Urinary bladder (tissue), 4 donors: ENCODE results near the gene PPP4R2. TPM values are rescaled to one million over a fixed set of nuclear protein-coding genes. Genes with fewer than 3 reads are reported as not detected.
"Not testable (repeated sequence)": the region's sequence is repeated elsewhere in the genome, so short reads cannot be mapped to it uniquely, and the experiment has no call there.

ENCODE experiments used
- DNase-seq: peaks from one replicate; pipeline ENCODE4 v3.0.0-alpha.2; 2015; ENCODE audit errors: extremely low spot score
- H3K27ac ChIP-seq: one replicate; pipeline ENCODE4 v1.5.1; 2013; ENCODE audit warnings: low read depth, mild to moderate bottlenecking, moderate library complexity
- H3K36me3 ChIP-seq: one replicate; pipeline ENCODE4 v1.6.1; 2013; ENCODE audit warnings: mild to moderate bottlenecking, moderate library complexity; ENCODE audit not compliant: insufficient read depth
- H3K4me1 ChIP-seq: one replicate; pipeline ENCODE4 v1.6.1; 2013; ENCODE audit warnings: mild to moderate bottlenecking, moderate library complexity; ENCODE audit not compliant: insufficient read depth
- H3K4me3 ChIP-seq: one replicate; pipeline ENCODE4 v1.5.1; 2013; ENCODE audit warnings: low read depth, low read length
- WGBS: extraction: QIAGEN DNeasy Blood & Tissue Kit; methylation state at CpG from one replicate; pipeline ENCODE4 v1.1.7; 2013; 5-methylcytosine and 5-hydroxymethylcytosine counted together
- polyA plus RNA-seq: library from polyadenylated mRNA; stranded (reverse); fragments of 200-250 nt; gene quantifications from one replicate; pipeline ENCODE4 v1.2.3, GENCODE V29; 2013
- total RNA-seq: library from RNA; depleted of rRNA; stranded (reverse); fragments of >200 nt; gene quantifications from one replicate; pipeline ENCODE4 v1.2.3, GENCODE V29; 2014
- donor health status: healthy with polysubstance abuse.
- donor health status: healthy.

Gene PPP4R2
- total and polyA plus RNA-seq, 2 donors: 15.4 to 132 TPM

DNA sequence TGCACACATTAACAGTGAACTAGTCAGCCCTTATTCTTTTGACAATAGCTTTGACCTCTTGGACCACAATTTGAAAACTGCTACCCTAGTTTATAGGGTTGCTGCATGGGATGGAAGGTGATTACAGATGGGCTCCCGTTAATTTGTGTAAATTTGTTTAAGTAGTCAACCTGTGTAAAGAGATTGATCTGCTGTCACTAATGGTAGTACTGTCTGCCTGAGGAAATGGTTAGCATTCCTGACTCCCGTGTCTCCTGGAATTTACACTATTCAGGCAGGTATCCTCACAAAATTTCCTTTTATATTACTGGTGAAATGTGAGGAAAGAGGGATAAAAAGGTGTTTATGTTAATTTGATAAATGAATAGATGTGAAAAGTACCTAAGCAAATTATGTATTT lies 49.6 kb downstream of the PPP4R2 start:
- DNase-seq: no peak
- Histone ChIP-seq H3K4me3 (no peak overlapping the region), H3K27ac (no peak overlapping the region), H3K4me1 (no peaks in the 10 kb centered on the region), H3K36me3 (no peaks in the 10 kb centered on the region)
- 59% methylated on average over 2 of the region's 2 CpGs for WGBS

DNA sequence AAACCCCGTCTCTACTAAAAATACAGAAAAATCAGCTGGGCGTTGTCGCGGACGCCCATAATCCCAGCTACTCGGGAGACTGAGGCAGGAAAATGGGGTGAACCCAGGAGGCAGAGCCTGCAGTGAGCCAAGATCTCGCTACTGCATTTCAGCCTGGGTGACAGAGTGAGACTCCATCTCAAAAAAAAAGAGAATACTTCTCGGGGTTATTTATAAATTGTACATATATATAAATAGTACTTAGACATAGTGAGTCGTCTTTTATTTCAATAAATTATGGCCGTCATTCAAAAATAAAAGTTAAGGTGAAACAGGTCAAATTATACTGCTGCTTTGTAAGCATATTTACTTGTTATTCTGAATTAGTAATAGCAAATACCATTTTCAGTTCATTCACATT lies 52.7 kb downstream of the PPP4R2 start:
- WGBS: 89% methylated on average over 10 of the region's 10 CpGs
- Histone ChIP-seq H3K4me3 (no peak overlapping the region), H3K27ac (no peak overlapping the region), H3K4me1 (no peaks in the 10 kb centered on the region), H3K36me3 (no peaks in the 10 kb centered on the region)
- DNase-seq: no peak

DNA sequence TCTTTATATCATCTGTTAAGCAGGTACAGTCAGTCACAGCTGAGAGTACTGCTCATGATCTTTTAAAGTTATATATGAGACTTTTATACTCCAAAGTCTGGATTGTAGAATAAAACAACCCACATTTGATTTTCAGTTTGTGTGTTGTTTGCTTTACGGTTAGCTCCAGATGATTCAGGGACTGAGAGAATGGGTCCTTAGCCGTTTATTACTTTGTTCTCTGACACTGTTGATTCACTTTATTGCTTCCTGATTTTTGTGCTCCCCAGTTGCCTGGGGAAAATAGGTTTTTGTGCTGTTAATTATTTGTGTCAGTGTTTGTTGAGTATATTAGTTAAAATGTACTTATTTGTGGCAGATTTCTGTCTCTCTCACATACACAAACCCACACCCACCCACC lies 56.2 kb downstream of the PPP4R2 start:
- WGBS: 62% methylated on average over 2 of the region's 2 CpGs
- H3K4me3 ChIP-seq: no peak overlapping the region
- H3K4me1 ChIP-seq: no peaks in the 10 kb centered on the region
- H3K36me3 ChIP-seq: no peaks in the 10 kb centered on the region
- H3K27ac ChIP-seq: no peak overlapping the region
- no peak for DNase-seq

DNA sequence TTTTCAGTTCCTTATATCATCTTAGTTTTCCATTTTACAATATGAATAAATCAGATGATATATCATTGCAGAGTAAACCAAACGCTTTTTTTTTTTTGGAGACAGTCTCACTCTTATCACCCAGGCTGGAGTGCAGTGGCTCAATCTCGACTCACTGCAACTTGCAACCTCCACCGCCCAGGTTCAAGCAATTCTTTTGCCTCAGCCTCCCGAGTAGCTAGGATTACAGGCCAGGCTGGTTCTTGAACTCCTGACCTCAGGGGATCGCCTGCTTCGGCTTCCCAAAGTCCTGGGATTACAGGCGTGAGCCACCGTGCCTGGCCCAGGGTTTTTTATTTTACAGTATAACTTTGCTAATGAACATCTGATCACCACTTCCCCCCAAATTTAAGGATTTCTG lies 59.0 kb downstream of the PPP4R2 start:
- Histone ChIP-seq H3K4me3 (no peak overlapping the region), H3K4me1 (no peaks in the 10 kb centered on the region), H3K36me3 (no peaks in the 10 kb centered on the region), H3K27ac (no peak overlapping the region)
- WGBS: 48% methylated on average over 8 of the region's 8 CpGs
- no peak for DNase-seq

DNA sequence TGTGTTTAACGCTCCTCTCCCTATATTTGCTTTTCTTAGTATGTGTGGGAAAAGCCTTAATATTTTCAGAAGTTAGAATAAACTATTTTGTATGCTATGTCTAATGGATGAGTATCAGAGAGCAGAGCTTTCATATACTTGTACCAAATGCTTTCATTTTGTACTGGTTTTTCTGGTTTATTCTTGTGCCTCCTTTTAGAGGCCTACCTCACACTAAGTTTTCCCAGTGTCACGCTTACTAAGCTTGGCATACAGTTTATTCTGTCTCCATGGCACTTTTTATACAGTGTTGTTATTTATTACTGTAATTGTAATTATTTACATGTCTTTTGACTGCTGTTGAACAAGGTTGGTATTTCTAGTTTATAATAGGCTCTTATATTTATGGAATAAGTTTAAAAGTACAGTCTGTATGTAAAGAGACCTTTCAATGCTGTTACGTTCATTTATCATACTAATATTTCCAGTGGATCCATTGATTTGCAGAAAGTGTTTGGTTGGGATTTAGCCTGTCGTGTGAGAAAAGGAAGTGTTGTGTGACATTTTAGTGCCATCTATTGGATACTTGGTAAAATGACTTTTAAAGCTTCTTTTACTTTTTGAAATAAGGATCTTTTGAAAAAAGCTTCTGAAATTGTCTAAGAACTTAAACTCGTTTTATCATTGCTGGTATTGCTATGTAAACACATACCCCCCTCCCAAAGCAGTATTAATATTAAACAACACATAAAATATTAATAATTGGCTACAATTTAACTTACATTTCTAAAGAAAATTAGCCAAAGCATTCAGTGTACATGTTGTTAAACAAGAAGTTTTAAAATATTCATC lies 59.6 kb downstream of the PPP4R2 start:
- H3K4me3 ChIP-seq: no peak overlapping the region
- H3K36me3 ChIP-seq: no peaks in the 10 kb centered on the region
- DNase-seq: no peak
- no peaks in the 10 kb centered on the region for H3K4me1 ChIP-seq
- 23% methylated on average over 5 of the region's 5 CpGs for WGBS
- H3K27ac ChIP-seq: no peak overlapping the region

DNA sequence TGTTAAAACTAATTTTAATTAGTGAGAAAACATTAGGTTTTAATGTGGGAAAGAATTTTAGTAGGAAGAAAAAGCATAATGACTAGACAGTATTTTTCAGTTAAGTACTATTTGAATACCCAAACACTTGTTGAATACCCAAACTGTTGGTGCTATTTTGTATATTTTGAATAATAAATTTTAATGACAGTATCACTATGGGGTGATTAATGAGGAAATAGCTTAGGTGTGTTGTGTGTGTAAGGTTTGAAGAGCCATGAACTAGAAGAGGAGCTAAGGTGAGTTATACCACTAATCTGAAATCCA lies 60.2 kb downstream of the PPP4R2 start:
- Histone ChIP-seq H3K27ac (no peak overlapping the region), H3K4me3 (no peak overlapping the region), H3K36me3 (no peaks in the 10 kb centered on the region), H3K4me1 (no peaks in the 10 kb centered on the region)
- no peak for DNase-seq

DNA sequence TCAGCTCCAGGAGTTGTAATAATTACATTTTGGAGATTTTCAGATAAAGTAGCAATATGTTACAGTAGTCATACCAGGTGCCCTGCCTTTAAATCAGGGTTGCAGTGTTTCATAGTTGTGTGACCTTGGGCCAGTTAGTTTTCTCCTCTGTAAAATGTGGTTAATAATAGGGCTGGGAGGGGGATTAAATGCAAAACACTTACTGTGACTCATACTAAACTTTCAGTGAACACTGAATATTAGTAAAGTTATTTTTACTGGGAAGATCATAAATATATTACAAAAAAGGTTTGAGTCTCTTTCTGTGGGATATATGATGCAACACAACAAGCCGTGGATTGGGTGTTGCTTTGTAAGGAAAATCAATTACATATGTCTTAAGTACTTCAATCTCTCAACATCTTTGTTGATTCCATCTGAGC lies 63.7 kb downstream of the PPP4R2 start:
- peaks cover 3% of the 10 kb centered on the region for H3K36me3 ChIP-seq
- no peak for DNase-seq
- H3K27ac ChIP-seq: no peak overlapping the region
- H3K4me3 ChIP-seq: no peak overlapping the region
- WGBS: 77% methylated on average over 1 of the region's 1 CpG
- H3K4me1 ChIP-seq: no peaks in the 10 kb centered on the region

DNA sequence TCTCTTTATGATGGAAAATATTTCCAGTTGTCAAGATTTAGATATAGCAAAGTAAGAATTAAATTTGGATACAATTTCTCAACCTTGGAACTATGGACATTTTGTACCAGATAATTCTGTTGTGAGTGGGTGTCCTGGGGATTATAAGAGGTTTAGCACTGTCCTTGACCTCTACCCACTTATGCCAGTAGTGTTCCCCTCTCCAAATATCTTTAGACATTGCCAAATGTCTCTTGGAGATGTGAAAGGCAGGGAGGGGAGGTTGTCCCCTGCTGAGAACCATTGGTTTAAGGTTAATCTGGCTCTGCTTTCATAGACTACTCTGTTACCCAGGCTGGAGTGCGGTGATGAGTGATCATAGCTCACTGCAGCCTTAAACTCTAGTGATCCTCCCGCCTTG lies 64.8 kb downstream of the PPP4R2 start, which contains the start of gene EBLN2:
EBLN2 (plus strand) TSS at position 244 of the 400 bp plus-strand sequence. CDS start 423 bp downstream, outside the sequence.
- Histone ChIP-seq H3K36me3 (peaks cover 3% of the 10 kb centered on the region), H3K4me3 (no peak within 1 kb of the TSS), H3K4me1 (no peaks in the 10 kb centered on the region), H3K27ac (no peak within 1 kb of the TSS)
- DNase-seq: no peak
- 92% methylated on average over 2 of the region's 2 CpGs for whole genome bisulfite sequencing

DNA sequence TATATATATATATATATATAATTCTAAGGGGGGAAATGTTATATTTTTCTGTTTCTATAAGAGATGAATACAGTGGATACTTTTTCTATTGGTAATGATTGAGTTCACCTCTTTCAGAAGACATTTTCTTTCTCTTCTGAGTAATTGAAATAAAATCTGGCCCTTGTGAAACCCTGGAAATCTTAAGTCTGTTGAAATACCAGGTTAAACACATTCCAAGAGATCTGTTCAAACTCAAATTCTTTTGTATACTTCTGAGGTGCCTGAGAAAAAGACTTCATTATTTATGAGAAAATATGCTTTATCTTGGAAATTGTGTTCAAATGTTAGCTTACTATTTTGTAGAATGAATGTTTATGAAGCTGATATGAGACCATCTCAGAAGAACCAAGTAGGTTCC lies 69.6 kb downstream of the PPP4R2 start:
- H3K4me3 ChIP-seq, H3K4me1 ChIP-seq, H3K27ac ChIP-seq, H3K36me3 ChIP-seq, DNase-seq: not testable (repeated sequence)

DNA sequence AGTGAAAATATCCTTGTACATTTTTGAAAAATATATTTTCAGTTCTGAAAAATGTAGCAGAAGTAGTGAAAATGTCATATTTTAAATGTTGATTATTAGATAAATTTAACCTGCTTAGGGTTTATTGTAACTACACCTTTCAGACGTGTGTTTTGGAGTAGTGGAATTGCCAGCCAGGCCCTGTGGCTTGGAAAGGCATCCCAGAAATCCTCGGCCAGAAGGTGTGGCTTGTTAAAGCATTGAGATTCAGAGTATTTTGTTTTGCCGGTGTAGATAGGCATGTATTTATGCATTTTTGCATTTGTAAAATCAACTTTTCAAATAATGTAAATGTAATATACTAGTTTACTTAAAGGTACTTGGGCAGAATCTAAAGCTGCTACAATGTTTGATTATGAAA lies 71.8 kb downstream of the PPP4R2 start:
- H3K36me3 ChIP-seq: peaks cover 3% of the 10 kb centered on the region
- DNase-seq: no peak
- no peak overlapping the region for H3K4me3 ChIP-seq
- H3K4me1 ChIP-seq: no peaks in the 10 kb centered on the region
- WGBS: 49% methylated on average over 3 of the region's 3 CpGs
- no peak overlapping the region for H3K27ac ChIP-seq

DNA sequence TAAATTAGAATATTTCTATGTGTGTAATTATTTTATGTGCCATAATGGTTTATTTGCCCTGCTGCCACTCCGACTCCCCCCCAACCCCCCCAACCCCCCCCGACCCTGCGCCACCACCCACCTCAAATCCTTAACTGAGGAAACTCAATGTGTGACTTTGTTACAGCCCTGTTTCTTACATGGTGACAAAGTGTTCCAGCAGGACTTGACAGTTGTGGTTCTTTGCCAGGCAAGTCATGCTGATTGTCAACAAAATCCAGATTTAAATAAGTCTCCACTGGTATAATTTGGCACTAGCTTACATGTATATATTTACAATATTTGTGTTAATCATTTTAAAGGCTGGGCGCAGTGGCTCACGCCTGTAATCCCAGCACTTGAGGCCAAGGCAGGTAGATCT lies 72.6 kb downstream of the PPP4R2 start:
- H3K36me3 ChIP-seq: peaks cover 3% of the 10 kb centered on the region
- H3K4me3 ChIP-seq: no peak overlapping the region
- H3K27ac ChIP-seq: no peak overlapping the region
- H3K4me1 ChIP-seq: no peaks in the 10 kb centered on the region
- no peak for DNase-seq
- WGBS: 92% methylated on average over 5 of the region's 5 CpGs

DNA sequence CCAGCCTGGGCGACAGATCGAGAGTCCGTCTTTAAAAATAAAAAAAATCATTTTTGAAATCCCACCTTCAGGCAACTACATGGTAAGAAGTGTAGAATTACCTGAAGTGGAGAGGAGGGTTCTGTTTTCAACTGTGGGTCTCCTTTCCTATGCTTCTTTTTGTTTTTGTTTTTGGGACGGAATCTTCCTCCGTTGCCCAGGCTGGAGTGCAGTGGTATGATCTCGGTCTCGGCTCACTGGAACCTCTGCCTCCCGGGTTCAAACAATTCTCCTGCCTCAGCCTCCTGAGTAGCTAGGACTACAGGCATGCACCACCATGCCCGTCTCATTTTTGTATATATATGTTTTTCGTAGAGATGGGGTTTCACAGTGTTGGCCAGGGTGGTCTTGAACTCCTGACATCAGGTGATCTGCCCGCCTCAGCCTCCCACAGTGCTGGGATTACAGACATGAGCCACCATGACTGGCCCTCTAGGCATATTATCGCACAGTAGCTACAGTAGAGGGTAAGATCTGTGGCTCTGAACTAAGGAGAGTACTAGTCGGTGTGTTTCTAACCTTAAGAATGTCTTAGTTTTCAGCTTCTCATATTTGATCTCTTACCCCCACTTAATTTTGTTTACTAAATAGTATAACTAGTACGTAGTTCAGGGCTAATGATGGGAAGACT lies 73.3 kb downstream of the PPP4R2 start:
- Histone ChIP-seq H3K27ac (no peak overlapping the region), H3K36me3 (peaks cover 2% of the 10 kb centered on the region), H3K4me3 (no peak overlapping the region), H3K4me1 (no peaks in the 10 kb centered on the region)
- 87% methylated on average over 14 of the region's 14 CpGs for WGBS
- no peak for DNase-seq

DNA sequence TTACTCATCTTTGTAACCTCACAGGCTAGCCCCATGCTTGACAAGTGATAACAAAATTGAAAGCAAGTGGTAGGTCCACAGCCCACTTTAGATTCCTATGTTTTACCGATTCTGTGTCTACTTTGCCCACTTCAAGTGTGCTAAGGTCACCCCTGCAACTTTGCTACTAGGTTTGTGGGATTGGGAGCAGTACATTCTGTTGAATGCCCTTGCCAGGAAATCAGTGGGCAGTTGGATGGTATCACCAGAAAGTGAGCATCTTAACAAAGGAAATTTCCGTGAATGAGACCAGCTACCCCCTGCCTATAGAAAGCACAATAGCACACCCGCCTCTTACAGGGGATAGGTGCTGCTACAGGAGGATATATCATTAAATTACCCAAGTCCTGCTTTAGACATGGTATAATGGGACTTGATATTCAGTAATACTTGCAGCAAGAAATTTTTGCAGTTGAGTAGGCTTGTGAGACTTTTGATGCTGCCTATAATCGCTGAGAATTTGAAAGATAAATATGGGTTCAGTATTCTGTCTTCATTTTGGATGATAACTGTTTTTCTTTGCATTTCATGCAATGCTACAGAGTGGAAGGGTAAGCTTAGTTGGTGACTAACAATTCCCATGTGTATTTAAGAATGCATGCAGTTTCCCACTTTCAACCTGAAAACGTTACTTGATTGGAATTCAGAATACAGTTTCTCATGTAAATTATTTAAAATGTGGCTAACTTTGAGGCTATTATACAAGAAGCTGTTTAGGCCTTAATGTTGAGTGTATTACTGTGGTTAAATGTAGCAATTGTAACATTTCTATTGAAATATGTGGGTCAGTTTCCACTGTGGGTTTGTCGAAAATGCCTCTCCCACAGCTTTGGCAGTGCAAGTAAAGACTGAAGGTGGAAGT lies 74.3 kb downstream of the PPP4R2 start:
- no peak for DNase-seq
- Histone ChIP-seq H3K4me3 (no peak overlapping the region), H3K36me3 (no peaks in the 10 kb centered on the region), H3K27ac (no peak overlapping the region), H3K4me1 (no peaks in the 10 kb centered on the region)
- WGBS: 48% methylated on average over 6 of the region's 6 CpGs

DNA sequence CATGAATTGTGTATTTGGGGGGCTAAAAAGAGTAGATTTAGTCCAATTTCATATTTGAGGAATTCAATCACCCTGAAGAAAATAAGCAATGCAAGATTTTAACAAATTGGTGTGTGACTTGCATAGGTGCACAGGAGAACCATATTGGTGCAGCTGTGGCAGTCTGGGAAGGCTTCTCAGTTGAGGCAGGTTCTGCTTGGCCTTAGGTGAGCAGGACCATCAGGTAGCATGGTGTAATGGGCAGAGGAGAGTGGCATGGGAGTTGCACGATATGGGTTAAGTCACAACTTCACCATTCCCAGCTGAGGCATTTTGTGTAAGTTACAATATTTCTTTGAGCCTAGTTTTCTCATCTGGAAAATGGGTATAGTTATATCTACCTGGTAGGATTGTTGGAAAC lies 75.3 kb downstream of the PPP4R2 start:
- no peaks in the 10 kb centered on the region for H3K4me1 ChIP-seq
- no peaks in the 10 kb centered on the region for H3K36me3 ChIP-seq
- 92% methylated on average over 1 of the region's 1 CpG for WGBS
- no peak overlapping the region for H3K4me3 ChIP-seq
- H3K27ac ChIP-seq: no peak overlapping the region
- DNase-seq: no peak
